HEK293T (cell line): Measurements from ENCODE around the gene MLXIP.

Source experiments
- CTCF ChIA-PET: fragments of 350-600 bp; formaldehyde crosslinking; extraction: SDS; loops from one replicate; lab custom pipeline; 2021; ENCODE audit warnings: antibody characterized with exemption, inconsistent platforms; lab: Yijun Ruan, JAX
- POLR2A ChIA-PET: fragments of 350-600 bp; formaldehyde crosslinking; extraction: SDS; loops from one replicate; lab custom pipeline; 2020; ENCODE audit warnings: antibody characterized with exemption, inconsistent platforms; lab: Yijun Ruan, JAX
- DNase-seq: peaks from one replicate; pipeline ENCODE4 v3.0.0; 2012; ENCODE audit warnings: mixed read lengths; ENCODE audit errors: extremely low spot score
- ARNT ChIP-seq: fragments of 450-650 bp; IDR thresholded peaks from 2 replicates; pipeline ENCODE4 v1.6.1; 2017; ENCODE audit warnings: mild to moderate bottlenecking
- BHLHE40 ChIP-seq: fragments of 450-650 bp; IDR thresholded peaks from 2 replicates; pipeline ENCODE4 v1.6.1; 2016; ENCODE audit warnings: mild to moderate bottlenecking, moderate library complexity, borderline replicate concordance
- CTBP1 ChIP-seq: fragments of 450-650 bp; IDR thresholded peaks from 2 replicates; pipeline ENCODE4 v1.6.1; 2016; ENCODE audit warnings: borderline replicate concordance
- ELF4 ChIP-seq: fragments of 450-650 bp; IDR thresholded peaks from 2 replicates; pipeline ENCODE4 v1.6.1; 2017; ENCODE audit warnings: antibody characterized with exemption
- FOXA1 ChIP-seq: fragments of 450-650 bp; IDR thresholded peaks from 2 replicates; pipeline ENCODE4 v1.6.1; 2016; ENCODE audit warnings: mild to moderate bottlenecking
- FOXK2 ChIP-seq: fragments of 450-650 bp; IDR thresholded peaks from 2 replicates; pipeline ENCODE4 v1.6.1; 2016; ENCODE audit warnings: mild to moderate bottlenecking
- FOXM1 ChIP-seq: fragments of 450-650 bp; IDR thresholded peaks from 2 replicates; pipeline ENCODE4 v1.6.1; 2017; ENCODE audit warnings: mild to moderate bottlenecking, borderline replicate concordance
- HDGF ChIP-seq: fragments of 450-650 bp; IDR thresholded peaks from 2 replicates; pipeline ENCODE4 v1.6.1; 2017; ENCODE audit warnings: antibody characterized with exemption, borderline replicate concordance
- L3MBTL2 ChIP-seq: fragments of 450-650 bp; conservative IDR thresholded peaks from 2 replicates; pipeline ENCODE4 v1.6.1; 2016; ENCODE audit warnings: mild to moderate bottlenecking
- LEF1 ChIP-seq: fragments of 450-650 bp; IDR thresholded peaks from 2 replicates; pipeline ENCODE4 v1.6.1; 2017; ENCODE audit warnings: mild to moderate bottlenecking, borderline replicate concordance
- NFRKB ChIP-seq: fragments of 450-650 bp; IDR thresholded peaks from 2 replicates; pipeline ENCODE4 v1.6.1; 2016; ENCODE audit warnings: mild to moderate bottlenecking, moderate library complexity
- PKNOX1 ChIP-seq: fragments of 450-650 bp; IDR thresholded peaks from 2 replicates; pipeline ENCODE4 v1.6.1; 2016
- SP1 ChIP-seq: fragments of 450-650 bp; IDR thresholded peaks from 2 replicates; pipeline ENCODE4 v1.6.1; 2017
- SUZ12 ChIP-seq: fragments of 450-650 bp; IDR thresholded peaks from 2 replicates; pipeline ENCODE4 v1.6.1; 2016; ENCODE audit warnings: mild to moderate bottlenecking
- TARDBP ChIP-seq: fragments of 450-650 bp; IDR thresholded peaks from 2 replicates; pipeline ENCODE4 v1.6.1; 2016
- ZNF384 ChIP-seq: fragments of 450-650 bp; IDR thresholded peaks from 2 replicates; pipeline ENCODE4 v1.6.1; 2016

MLXIP gene

DNA sequence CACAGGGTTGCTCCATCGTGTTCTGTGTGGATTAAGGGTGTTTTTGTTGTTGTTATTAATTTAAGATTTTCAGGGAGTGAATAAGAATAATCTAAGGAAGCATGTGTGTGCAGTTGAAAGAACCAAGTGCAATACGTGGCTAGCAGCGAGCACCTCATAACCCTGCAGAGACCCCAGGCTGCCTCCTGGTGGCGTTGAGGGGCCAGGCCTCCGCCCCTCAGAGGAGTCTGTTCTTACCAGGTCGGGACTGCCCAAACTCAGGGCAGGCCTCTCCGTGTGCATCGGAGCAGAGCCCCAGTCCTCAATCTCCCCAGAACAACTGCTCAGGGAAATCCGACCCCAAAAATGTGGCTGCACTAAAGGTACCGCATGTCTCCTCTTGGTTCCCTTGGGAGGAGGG lies 58.7 kb downstream of the MLXIP start:
- ChIA-PET POLR2A (interaction anchor here (0.5 kb wide), 1 partner anchor 203 kb away, joined by 3 read pairs; no protein-coding TSS in a partner anchor), CTCF (no interaction called here)
- TF ChIP-seq FOXA1 (no peak), SUZ12 (no peak), L3MBTL2 (no peak), LEF1 (no peak), ARNT (no peak), BHLHE40 (no peak), TARDBP (no peak), NFRKB (no peak), SP1 (no peak), ZNF384 (no peak), CTBP1 (no peak), FOXM1 (no peak), HDGF (no peak), FOXK2 (no peak), PKNOX1 (no peak)
- DNase-seq, result no peak

- ChIA-PET CTCF (interaction anchor here (0.6 kb wide), 1 partner anchor 239 kb away, joined by 5 read pairs; no protein-coding TSS in a partner anchor), POLR2A (interaction anchor here (0.5 kb wide), 1 partner anchor 202 kb away, joined by 3 read pairs; no protein-coding TSS in a partner anchor)
- DNase-seq, result no peak
- TF ChIP-seq HDGF (no peak), FOXK2 (no peak), ARNT (no peak), NFRKB (no peak), TARDBP (no peak), BHLHE40 (no peak), ELF4 (no peak), FOXM1 (no peak), LEF1 (no peak), SUZ12 (no peak), ZNF384 (no peak)
Observed at GRCh38 chr12:122137681-122138080, 59.1 kb downstream of the MLXIP start.

- no peak for TF ChIP-seq FOXM1
- no peak for TF ChIP-seq BHLHE40
- no peak for TF ChIP-seq ELF4
- no peak for TF ChIP-seq LEF1
- no peak for TF ChIP-seq SUZ12
- no peak for TF ChIP-seq FOXA1
- no peak for TF ChIP-seq ZNF384
- no peak for TF ChIP-seq SP1
- no peak for TF ChIP-seq NFRKB
- TF ChIP-seq HDGF, result no peak
- no peak for TF ChIP-seq L3MBTL2
- no peak for TF ChIP-seq CTBP1
- no peak for TF ChIP-seq TARDBP
- POLR2A ChIA-PET, result no interaction called here
- no peak for DNase-seq
- CTCF ChIA-PET, result interaction anchor here (0.6 kb wide), 1 partner anchor 239 kb away, joined by 5 read pairs; no protein-coding TSS in a partner anchor
Observed at GRCh38 chr12:122138181-122138580, 59.6 kb downstream of the MLXIP start.

DNA sequence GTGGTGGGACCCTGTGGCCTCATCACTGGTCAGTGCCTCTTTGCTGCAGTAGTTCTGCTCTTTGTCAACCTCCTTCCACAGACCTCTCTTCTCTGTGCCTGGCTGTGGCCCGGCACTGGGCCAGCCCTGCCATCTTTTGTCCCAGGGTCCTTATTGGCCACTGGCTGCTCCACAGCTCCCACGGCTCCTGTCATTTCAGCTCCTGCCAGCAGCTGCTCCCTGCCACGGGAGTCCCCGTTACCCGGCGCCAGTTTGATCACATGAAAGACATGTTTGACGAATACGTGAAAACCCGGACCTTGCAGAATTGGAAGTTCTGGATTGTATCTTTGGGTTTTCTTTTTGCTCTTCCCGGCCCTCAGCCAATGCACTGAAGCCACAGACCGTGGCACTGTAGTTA lies 60.1 kb downstream of the MLXIP start:
- TF ChIP-seq BHLHE40, result no peak
- TF ChIP-seq SUZ12, result no peak
- no peak for TF ChIP-seq FOXA1
- TF ChIP-seq LEF1, result no peak
- no peak for TF ChIP-seq CTBP1
- TF ChIP-seq PKNOX1, result no peak
- no peak for TF ChIP-seq NFRKB
- TF ChIP-seq FOXM1, result no peak
- no peak for TF ChIP-seq SP1
- no peak for TF ChIP-seq ZNF384
- TF ChIP-seq TARDBP, result no peak
- ChIA-PET CTCF (no interaction called here), POLR2A (no interaction called here)
- DNase-seq, result no peak

- CTCF ChIA-PET, result no interaction called here
- no peak for DNase-seq
- TF ChIP-seq FOXM1, result no peak
- no peak for TF ChIP-seq FOXA1
- TF ChIP-seq PKNOX1, result no peak
- POLR2A ChIA-PET, result no interaction called here
Observed at GRCh38 chr12:122139266-122139665, 60.7 kb downstream of the MLXIP start.

DNA sequence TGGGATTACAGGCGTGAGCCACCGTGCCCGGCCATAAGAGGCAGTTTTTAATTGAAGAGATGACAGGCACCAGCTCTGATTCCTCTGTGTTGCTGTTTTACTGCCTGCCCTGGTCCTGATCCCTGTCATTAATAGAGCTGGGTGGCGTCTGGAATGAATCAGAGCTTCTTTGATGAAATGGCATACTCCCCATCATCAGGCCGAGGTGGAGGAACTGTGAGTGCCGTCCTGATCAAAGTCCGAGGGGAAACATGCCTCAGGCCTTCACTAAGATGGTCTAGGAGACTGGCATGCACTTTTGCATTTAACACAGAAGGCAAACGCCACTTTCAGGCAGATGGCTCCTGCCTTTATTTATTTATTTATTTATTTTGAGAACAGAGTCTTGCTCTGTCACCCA lies 61.4 kb downstream of the MLXIP start:
- CTCF ChIA-PET, result no interaction called here

More for the DNA sequence above, 61.4 kb downstream of the MLXIP start:
- POLR2A ChIA-PET, result no interaction called here
- TF ChIP-seq SUZ12 (no peak), FOXM1 (no peak), FOXK2 (no peak), CTBP1 (no peak), NFRKB (no peak), BHLHE40 (no peak), PKNOX1 (no peak), LEF1 (no peak), ZNF384 (no peak), SP1 (no peak), TARDBP (no peak), ELF4 (no peak), ARNT (no peak), L3MBTL2 (no peak)
- no peak for DNase-seq
